Loucy (cell line): ENCODE results near the gene HOXC5.

Experiments
- CTCF ChIP-seq: fragments of 200-600 bp; sonication (generic); conservative IDR thresholded peaks from 2 replicates; pipeline ENCODE4 v1.5.1; 2014; ENCODE audit warnings: mild to moderate bottlenecking, antibody characterized with exemption, low read length
- EZH2phosphoT487 ChIP-seq: fragments of 200-600 bp; IDR thresholded peaks from 2 replicates; pipeline ENCODE4 v1.6.1; 2018; ENCODE audit warnings: antibody characterized with exemption, mild to moderate bottlenecking, moderate library complexity, borderline replicate concordance

- TF ChIP-seq CTCF (no peak), EZH2phosphoT487 (no peak)
Measured at GRCh38 chr12:53997204-53998109, 35.4 kb upstream of the HOXC5 start.
